HG03097 (cell line): ENCODE measurements around the gene OSBPL3.
A peak's percentile ranks its signal among the peaks of the same experiment; 100 is the strongest.
"Not testable (repeated sequence)": the region's sequence is repeated elsewhere in the genome, so short reads cannot be mapped to it uniquely, and the experiment has no call there.

Source experiments
- ATAC-seq: cut with Tn5 transposase; IDR thresholded peaks from one replicate; pipeline ENCODE4 v1.9.1; 2021; ENCODE audit not compliant: unreplicated experiment, low FRiP score

The OSBPL3 gene

DNA sequence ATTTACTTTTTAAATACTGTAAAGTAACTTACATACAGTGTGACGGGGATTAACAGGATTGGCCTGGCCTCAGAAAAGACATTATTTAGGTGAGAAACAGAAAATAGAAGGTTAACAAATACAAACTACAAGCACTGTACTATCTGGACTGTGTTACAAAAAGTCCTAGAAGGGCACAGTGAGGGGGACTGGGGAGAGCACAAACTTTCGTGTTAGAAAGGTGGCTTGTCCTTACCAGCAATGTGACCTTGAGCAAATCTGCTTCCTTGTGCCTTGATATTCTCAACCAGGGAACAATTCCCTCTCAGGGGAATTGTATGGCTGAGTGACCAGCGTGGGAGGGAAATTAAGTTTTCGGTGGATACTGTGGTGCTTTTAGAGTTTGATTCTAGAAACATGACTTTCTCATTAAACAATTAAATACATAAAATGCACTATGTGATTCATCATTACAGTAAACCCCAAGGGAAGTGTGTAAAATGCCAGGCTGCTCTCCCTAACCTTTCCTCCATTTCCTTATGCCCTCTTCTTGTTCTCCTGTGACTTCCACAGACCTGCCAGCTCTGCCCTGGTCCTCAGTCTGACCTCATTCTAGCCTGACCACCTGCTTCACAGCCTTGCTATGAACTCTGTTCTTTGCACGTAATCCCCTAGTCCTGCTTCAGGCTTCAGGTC is 57.7 kb downstream of the OSBPL3 start:
- no peak for ATAC-seq

DNA sequence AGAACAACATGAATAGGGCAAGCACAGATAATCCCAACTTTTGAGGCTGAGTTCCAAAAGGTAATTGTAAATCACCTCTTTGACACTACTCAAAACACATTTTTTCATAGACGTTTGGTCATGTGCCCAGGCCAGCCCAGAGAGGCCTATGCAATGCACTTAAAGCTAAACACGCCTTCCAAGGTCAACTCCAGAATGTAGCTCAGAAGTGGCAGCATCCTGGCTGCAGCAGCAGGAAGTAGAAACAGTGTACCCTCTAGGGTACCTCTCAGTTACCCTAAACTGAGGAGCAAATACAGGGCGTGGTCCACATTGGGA is 58.7 kb downstream of the OSBPL3 start:
- no peak for ATAC-seq

DNA sequence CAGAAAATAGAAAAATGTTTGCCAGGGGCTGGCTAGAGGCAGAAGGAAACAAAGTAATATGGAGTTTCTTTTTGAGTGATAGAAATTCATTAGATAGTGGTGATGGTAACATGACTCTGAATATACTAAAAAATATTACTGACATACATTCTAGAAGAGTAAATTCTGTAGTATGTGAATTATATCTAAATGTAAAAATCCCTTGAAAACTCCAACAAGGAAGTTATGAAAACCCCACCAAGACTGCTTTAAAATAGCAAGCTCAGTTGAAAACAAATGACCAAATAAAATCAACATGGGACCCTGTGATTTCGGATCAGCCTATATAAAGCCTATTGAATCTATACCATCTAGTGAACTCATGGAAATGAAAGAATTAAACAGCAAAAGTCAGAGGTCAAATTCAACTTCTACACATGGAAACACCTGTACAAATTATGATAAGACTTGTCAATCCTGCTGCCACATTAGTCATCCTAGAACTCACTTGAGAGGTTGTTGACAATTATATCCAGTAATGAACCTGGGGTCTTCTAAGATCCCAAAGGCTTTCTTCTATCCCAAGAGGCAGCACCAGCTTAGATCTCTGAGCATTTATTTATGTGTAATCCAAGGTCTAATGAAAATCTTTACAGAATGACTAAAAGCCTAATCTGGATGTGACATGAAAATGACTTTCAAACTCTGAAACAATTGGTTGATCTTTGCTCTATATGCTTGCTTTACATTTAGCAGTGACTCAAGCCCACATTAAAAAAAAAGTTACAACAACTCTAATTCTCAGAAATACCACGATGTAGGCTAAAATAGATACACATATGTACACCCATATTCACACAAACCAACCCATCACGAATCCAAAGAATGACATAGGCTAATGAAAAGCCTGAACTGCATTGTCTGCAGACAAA is 59.3 kb downstream of the OSBPL3 start:
- no peak for ATAC-seq

DNA sequence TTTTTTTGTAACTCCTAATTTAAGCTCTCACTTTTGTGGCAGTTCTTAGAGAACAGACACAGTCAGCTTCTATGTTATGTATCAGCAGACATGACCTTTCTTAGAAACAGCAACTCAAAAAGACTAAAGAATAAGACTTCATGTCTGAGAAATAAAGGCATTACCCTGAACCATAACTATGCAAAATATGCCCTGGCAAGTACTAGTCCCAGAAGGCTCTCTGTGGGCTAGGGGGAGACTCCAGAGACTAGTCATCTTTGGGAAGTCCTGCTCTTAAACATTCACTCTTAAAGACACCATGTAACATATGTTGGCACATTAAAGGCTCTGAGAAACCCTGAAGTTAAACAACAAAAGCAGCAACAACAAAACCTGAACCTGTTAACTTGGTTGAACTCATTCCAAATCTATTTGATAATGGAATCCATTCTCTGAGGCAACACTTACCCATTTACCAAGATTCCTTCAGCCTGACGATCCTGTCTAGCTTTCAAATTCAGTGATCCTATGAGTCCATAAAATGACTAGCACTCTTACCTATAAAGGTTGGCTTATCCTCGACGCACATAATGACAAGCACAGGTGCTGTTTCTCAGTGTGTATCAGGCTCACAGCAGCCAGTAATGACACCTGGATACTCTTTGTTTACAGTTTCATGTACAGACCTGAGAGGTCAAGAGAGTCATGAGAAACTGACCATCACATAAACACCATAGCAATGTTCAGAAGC is 62.3 kb downstream of the OSBPL3 start:
- ATAC-seq, result no peak

DNA sequence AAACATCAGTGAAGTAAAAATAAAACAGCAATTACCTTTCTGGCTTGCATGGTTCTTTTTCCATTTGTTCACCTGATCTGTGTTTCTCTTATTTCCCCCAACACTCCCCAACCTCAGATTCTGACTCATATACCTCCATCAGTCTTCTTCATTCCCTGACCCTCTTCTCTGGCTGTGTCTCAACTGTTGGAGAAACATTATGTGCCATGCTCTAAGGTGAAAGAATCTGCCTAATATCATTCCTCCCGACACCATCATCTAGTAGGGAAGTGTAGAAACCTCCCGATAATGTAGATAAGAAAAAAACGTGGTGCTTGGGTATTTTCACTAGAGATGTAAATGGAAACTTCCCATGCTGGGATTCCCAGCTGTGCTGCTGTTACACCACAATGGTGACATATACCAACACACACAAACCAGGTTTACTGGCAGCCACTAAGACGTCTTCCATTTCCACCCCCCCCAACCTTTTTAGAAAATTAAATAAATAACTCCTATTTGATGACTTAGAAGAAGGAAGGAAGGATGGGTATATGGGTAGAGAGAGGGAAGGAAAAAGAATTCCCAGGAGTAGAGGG is 63.4 kb downstream of the OSBPL3 start:
- no peak for ATAC-seq

DNA sequence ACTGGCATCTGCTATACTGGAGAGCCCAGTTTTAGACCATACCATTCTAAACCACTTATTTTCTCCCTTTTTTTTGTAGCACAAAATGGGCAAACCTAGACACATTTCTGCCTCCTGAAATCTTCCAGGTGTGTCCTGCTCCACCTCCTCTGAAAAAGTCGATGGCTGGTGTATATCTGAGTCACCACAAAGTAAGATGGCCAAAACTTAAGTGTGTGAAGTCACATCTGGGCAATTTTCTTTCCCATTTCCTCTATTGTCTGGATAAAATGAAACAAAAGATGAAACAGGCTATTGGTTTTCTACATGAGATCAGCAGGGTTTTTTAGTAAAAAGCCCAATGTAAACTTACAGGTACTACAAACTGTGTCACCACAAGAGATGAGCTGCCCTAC is 65.5 kb downstream of the OSBPL3 start:
- ATAC-seq, result no peak

DNA sequence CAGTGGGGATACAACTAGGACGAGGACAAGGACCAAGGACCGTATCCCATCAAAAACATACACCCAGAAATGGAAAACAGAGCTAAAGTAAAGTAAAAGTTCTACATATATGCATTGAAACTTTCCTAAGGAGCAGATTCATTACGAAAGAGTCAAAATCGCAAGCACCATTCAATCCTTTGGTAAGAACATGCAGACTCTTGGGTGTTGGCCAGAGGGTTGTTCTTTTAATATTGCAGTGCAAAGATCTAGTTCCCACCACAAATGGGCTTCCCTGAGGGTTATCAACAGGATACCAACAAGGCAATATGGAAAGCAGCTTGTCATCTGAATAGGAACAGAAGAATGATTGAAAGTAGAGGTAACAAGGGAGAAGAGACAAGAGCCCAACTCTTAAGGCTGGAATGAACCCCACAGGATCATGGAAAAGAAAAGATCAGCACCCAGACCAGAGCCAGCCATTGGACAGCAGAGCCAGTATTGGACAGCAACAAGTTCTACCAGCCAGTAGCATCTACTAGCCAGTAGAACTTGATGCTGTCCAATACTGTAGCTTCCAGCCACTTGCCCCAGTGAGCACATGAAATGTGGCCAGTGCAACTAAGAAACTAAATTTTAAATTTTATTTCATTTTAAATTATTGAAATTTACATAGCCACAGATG is 66.0 kb downstream of the OSBPL3 start:
- ATAC-seq, result no peak

DNA sequence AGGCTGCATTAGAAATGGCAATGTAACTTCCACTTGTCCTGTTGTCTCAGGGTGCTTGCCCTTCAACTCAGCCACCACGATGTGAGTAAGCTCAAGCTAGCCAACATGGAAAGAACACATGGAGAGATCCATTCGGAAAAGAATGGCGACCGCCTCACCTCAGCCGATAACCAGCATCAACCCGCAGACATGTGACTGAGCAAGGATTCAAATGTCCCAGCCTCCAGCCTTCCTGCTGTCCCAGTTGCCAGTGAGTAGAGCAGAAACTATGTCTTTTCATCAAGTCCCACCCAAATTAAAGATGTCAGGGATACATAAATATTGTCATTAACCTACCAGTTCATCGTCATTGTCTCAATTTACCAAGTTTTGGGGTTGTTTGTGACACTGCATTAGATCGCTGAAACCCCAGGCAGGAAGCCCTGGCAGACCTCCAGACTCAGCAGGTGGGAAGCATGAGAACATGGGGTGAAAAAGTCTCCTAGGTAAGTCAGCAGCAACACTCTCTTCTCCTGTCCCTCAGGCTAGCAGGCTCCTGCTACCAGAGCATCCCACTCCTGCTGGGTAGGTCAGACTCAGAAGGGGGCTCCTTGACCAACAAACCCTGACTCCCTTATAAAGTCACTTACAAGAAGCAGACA is 67.0 kb downstream of the OSBPL3 start:
- ATAC-seq, result no peak

DNA sequence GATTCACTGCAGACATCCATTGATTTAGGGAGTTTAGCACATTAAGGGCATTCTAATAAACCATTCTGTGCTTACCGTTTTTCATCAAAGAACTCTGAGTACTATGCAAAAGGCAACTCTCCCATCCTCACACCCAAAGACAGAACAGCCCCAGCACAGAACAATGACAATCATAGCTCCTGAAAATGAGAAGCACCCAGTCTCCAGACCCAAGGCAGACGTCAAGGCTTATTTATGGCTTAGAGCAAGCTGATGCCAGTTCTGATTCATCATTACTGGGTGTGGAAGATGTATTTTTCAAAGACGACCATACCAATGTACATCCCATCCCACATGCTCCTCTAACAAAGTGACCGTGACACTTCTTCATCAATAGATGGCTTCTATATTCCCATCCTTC is 67.6 kb downstream of the OSBPL3 start:
- ATAC-seq, result no peak

DNA sequence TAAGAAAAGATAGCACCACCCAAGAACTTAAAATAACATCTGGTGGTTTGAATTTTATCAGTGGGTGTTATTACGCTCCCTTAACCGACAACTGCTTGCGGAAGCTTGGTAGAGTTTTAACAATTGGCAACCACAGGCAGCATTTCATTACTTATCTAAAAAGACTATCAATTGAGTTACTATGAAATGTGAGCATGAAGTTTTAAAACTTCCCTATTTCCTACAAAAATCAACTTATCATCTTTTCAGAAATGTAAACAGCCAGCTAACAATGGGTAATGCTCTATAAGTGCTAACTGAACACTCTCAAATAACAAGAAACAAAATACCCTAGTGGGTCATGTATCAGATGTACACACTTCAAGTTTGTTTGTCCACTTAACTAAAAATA is 68.8 kb downstream of the OSBPL3 start:
- ATAC-seq, result no peak

DNA sequence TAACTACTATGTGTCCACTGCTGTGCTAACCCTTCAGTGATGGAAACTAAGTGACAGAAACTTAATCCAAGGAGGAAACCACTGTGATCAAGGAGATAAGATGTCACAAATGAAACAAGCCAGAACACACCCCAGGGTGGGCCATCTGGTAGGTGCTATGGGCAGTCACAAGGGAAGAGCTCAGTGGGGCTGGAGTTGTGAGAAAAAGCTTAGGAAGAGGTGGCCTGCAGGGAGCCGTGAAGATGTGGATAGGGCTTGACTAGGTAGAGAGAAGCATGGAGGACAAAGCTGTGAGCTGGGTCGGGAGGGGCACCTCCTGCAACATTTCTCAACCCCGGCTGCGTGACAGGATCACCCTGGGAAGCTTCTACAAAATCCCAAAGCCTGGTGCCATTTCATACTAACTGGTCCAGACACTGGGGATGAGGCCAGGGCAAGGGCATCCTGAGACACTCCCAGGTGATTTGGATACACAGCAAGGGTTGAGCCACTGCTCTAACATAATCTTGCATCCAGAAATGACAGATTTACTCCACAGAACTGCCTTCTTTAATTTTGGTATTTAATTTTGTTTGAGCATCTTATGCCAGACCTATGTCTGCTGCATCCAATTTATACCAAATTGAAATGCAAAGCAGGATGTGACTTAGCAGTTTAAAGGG is 69.3 kb downstream of the OSBPL3 start:
- peak; percentile 34 for ATAC-seq

DNA sequence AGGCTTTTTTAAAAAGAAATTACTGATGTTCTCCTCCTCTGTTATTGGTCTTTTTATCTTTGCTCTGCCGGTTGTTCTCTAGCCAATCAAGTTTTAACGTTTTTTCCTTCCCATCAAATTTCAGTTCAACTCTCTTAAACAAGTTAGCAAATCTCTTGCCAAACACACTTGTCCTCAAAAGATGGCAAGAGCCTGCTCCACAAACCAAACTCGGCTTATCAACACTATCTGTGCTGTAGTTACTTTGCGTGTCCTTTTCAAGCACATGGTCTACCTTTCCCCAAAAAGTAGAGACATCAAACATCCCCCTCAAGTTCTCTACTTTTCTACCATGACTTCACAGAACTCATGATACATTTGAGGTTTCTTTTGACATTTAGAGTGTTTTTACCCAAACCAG is 71.3 kb downstream of the OSBPL3 start:
- no peak for ATAC-seq

DNA sequence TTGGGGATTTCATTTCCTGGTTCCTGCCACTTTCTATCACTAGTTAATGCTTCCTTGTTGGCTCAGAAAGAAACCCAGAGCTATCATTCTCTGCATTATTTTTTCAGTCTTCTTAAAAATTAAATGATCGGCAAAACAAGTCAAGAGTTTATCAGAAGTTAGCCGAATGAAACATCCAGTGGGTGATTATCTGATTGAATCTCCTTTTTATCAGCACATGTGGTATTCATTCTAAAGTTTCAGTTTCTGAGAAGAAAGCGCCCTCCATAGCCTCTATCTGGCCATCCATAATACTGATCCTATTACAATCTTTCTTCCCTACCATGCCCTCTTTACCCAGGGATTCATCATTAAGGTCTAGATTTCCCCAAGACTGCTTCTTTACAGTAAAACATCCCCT is 71.8 kb downstream of the OSBPL3 start:
- no peak for ATAC-seq

DNA sequence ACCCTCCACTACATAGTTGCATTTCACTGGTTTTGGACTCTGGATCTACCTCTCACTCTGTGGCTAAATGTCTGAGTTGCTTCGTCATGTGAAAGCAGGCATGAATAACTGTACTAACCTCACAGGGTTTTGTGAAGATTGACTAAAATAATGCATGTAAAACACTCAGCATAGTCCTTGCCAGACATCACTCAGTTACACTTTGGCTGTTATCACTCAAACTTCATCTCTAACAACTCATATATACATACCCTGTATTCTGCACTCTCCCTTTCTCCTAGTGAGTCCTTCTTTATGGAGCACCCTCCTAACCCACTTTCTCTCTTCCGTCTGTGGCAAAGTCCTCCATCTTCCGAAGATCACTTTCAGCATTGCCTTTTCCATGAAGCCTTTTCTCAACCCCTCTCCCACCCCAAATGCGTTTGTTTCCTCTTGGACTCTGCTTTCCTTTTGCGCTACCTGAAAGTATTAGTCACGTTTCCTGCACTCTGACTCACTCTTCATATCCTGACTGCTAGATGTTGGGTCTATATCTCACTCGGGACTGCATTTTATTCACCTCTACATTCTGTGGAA is 72.6 kb downstream of the OSBPL3 start:
- ATAC-seq, result peak; percentile 45

DNA sequence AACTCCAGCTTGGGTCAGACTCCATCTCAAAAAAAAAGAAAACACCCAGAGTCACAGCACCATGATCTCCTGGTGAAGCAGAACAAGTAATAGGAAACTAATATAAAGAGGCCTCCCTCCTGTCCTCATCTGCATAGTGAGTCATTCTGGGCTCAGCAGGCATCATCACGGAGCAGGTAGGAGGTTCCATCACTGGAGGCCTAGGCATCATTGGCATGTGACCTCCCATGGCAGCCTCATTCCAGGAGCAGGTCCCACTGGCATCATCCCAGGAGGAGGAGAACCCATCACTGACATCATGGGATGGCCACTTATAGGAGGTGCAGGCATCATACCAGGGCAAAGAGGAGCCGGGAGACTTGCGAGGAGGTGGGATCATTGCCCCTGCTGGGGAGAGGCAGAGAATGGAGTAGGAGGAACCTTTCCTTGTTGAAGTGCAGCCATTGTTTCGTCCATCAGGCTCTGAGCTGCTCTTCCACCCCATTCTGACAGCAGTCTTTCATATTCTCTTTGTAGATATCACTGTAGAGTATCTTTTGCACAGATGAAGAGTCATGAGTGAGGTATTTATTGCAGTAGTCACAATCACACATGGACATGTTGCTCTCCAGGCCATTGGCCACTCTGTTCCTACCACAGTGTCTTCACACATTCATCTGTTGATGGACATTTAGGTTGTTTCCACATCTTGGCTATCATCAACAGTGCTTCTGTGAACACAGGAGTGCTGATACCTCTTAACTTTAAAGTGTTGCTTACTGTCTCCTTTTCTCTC is 73.8 kb downstream of the OSBPL3 start:
- ATAC-seq, result no peak

DNA sequence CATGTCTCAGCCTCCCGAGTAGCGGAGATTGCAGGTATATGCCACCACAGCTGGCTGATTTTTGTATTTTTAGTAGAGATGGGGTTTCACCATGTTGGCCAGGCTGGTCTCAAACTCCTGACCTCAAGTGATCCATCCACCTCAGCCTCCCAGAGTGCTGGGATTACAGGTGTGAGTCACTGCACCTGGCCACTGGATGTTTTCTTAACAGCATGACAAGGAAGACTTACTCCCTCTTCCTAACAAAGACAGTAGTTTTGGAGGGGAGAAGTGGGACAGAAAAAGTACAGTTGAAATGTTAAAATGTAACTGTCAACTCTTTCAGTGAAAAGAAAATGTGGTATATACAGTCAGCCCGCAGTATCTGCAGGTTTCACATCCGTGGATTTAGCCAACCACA is 76.0 kb downstream of the OSBPL3 start:
- not testable (repeated sequence) for ATAC-seq

DNA sequence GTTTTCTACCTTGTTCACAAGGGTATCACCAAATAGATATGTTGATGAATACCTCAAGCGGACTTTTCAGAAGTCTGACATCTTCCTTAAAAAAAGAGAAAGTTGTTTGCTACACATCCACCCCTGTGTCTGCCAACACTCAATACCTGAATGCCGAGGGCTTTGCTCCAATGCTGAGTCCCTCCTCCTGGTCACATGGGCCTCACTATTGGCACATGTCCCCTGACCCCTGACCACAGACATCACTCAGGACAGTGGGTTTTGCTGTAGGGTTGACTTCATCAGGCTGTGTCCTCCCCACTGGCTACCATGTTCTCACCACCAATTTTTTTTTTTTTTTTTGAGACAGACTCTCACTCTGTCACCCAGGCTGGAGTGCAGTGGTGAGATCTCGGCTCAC is 76.4 kb downstream of the OSBPL3 start:
- no peak for ATAC-seq

DNA sequence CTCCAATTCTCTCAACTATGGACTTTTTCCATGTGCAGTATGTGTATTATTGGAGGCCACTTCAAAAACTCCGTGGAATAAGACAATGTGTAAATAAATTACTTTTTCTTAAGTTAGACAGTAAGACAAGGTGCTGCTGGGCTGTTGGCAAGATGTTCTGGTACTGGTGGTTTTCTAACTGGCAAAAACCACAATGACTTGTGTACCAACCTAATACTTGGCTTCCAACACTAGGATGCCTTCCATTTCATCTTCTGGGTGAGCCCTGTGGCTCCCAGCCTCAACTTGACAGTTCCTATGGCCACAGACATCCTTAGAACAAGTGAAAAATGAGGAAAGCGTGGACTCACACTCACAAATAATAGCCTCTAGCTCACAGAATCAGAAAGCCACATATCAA is 77.0 kb downstream of the OSBPL3 start:
- ATAC-seq, result no peak

DNA sequence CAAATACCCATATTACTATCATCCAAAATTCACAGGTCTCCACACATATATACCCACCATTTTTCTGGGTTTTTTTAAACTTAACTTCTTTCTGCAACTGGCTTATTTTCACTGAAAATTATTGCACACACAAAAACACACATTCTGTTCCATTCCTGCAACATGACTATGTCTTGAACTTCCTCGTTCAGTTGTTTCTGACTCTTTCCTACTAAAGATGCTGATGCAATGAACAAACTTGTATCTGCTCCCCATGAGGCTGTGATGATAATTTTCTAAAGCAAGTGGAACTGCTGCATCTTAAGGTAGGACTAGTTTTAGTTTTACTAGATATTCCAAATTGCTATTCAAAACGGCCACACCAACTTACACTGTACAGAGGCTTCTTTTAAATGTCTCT is 77.7 kb downstream of the OSBPL3 start:
- ATAC-seq, result no peak
